Kidney capillary endothelial cell (primary cell): ENCODE results near the gene PIWIL1.
A peak's percentile ranks its signal among the peaks of the same experiment; 100 is the strongest.

Experiments
- DNase-seq: peaks from one replicate; pipeline ENCODE4 v3.0.0-alpha.2; 2018; ENCODE audit warnings: low spot score

Gene PIWIL1

DNA sequence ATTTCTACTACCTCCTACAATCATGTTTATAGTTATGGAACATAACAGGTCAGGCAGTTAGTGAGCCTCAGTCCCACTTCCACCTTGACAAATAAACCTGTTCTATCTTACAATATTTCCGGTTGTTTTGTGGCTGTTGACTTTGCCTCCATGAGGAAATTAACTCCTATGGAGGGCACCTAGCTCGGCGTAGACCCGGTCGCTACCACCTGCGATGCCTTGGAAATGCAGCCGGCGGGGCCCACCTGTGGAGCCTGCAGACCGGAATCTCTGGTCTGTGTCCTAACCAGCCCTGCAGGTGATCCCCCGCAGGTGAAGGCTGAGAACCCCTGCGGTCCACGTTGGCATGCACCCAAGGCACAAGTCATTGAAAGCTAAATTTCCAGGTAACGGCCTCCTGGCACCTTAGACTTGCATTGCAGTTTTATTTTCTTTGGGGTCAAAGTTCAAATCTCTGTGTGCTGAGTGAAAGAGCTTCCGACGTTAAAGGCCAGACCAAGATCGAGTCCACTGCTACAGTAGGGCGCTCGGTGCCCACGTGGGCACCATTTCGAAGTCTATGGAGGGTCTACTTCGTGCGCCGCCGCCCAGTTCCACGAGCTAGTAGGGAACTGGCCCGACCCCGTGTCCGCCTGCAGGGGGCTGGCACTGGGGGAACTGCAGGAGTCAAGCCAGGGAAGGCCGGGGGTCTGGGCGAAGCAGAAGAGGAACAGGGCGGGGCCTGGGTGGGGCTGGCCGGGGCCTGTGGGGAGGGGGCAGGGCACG, 782 bp upstream of the PIWIL1 start:
- no peak for DNase-seq

- no peak for DNase-seq
Observed at GRCh38 chr12:130338794-130339601, 1.3 kb downstream of the PIWIL1 start.

GRCh38 chr12:130339951-130340350, 2.3 kb downstream of the PIWIL1 start:
- DNase-seq: peak; percentile 68

- DNase-seq: peak; percentile 40
Observed at GRCh38 chr12:130342442-130342841, 4.8 kb downstream of the PIWIL1 start.

- DNase-seq: no peak
Observed at GRCh38 chr12:130342842-130343241, 5.2 kb downstream of the PIWIL1 start.

- no peak for DNase-seq
Observed at GRCh38 chr12:130344529-130344928, 6.8 kb downstream of the PIWIL1 start.

GRCh38 chr12:130345292-130345691, 7.6 kb downstream of the PIWIL1 start:
- DNase-seq: no peak

DNA sequence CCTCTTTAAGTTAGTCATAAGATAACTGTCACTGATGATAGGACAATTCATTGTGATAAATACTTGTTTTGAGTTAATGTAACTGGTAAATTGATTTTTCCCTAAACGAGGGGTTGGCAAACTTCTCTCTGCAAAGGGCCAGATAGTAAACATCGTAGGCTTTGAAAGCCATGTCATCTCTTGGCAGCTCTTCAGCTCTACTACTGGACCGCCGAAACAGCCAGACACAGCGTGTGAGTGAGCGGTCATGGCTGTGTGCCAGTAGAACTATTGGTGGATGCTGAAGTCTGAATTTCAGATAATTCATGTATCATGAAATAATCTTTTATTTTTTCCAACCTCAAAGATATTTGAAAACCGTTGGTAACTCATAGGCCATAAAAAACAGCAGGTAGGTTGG, 9.9 kb downstream of the PIWIL1 start:
- DNase-seq: no peak

DNA sequence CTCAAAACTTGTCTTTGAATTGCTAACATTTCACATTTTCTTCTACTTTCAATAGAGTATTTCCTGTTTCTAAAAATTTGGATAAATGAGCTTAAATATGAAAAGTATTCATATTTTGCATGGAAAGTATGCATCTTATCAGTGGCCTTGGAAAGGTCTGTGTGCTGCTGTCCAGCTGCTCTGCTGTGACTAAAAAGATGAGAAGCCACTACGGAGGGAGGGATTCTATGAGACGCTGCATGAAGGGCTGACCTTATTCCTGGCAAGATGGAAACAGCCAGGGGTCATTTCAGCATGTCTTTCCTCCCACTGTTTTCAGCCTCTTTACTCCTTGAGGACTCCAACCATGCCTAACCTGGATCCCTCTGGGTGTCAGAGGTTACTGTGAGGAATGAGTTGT, 13.0 kb downstream of the PIWIL1 start:
- no peak for DNase-seq

DNA sequence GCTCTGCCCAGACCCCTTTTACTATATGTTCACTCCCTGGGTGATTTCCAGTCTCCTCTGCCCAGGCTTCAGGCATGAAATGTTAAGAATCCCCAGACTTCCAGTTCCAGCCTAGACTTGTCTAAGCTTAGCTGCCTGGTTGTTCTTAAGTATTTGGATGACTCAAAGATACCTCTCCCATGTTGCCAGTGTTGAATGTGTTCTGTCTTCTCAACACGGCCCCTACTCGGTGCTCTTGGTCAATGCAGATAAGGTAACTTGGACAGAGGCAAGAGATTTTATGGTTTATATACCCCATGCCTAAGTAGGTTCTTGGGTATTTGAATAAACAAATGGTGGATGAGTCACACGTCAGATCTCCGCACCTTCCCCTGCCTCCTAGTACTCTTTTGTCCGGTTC, 13.6 kb downstream of the PIWIL1 start:
- DNase-seq: no peak

GRCh38 chr12:130353081-130353480, 15.4 kb downstream of the PIWIL1 start:
- DNase-seq: no peak

- no peak for DNase-seq
Observed at GRCh38 chr12:130354407-130354806, 16.7 kb downstream of the PIWIL1 start.

DNA sequence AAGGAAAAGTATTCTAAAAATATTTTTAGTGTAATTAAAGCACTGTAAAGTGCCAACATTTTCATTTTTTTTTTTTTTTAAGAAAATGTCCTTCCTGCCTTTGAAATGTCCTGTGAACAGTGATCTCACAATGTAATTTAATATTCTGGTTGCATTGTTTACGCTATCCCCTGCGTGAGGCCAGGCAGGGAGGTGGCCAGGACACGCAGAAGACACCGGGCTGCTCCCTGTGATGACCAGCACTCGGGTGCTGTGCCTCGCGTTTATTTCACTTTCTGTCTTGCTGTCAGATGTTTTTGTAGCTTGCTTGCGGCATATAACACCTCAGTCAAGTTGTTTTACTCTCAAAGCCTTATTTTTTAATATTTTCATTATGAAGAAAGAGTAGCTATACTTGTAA, 18.5 kb downstream of the PIWIL1 start:
- DNase-seq: no peak

DNA sequence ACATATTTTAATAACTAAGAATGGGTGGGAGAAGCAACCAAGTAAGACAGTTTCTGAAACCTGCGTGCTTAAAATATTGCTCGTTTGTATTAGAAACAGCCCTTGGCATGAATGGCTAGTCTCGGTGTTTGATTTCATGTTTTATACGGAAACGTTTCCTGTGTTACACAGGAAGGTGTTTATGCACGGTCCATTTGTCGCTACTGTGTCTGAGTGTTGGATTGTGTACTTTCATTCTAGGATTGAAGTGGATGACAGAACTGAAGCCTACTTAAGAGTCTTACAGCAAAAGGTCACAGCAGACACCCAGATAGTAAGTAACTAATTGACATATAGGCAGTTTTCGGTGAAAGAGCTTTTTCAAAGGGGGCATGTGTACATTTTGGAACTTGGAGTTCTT, 19.6 kb downstream of the PIWIL1 start:
- DNase-seq: no peak

GRCh38 chr12:130357729-130358330, 20.1 kb downstream of the PIWIL1 start:
- no peak for DNase-seq

DNA sequence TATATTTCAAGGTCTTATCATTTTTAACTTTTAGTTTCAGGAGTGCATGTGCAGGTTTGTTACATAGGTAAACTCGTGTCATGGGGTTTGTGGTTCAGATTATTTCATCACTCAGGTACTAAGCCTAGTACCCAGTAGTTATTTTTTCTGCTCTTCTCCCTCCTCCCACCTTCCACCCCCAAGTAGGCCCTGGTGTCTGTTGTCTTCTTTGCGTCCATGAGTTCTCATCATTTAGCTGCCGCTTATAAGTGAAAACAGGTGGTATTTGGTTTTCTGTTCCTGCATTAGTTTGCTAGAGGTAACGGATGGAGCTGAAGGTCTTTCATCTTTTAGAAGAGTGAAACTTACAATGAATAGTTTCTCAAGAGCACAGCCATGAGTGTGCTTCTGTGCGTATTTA, 24.4 kb downstream of the PIWIL1 start:
- DNase-seq: no peak

DNA sequence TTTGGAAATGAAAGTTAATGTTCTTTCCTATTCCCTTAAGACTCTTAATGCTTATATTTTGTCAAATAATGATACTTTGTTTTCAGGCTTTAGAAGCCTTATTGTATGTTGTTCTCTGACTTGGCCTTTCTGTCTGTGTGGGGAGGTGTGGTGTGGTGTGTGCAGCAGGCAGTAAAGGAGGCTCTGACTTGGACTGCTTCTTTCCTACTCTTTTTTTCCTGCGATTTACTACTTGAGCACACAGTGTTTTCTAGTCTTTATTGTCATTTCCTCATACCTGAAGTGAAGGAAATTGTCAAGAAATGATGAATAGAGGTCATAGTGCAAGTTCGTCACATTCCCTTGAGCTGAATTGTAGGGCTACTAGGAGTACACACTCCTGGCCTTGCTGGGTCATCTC, 26.9 kb downstream of the PIWIL1 start:
- no peak for DNase-seq

GRCh38 chr12:130366159-130366558, 28.5 kb downstream of the PIWIL1 start:
- no peak for DNase-seq

- DNase-seq: no peak
Observed at GRCh38 chr12:130367003-130367402, 29.3 kb downstream of the PIWIL1 start.

DNA sequence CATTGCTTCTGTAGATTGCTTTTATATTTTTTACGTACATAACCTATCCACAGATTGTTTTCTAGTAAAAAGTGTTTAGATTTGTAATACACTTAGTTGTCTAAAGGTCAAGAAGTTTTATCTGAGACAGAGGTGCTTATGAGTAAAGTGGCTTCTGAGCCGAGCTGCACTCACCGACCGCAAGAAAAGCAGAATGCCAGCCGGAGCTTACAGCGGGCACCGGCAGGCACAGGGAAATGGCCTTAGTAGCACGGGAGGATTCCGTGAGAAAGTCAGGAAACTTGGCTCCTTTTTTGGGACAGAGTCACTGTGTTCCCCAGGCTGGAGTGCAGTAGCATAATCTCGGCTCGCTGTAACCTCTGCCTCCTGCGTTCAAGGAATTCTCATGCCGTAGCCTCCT, 29.8 kb downstream of the PIWIL1 start:
- no peak for DNase-seq

DNA sequence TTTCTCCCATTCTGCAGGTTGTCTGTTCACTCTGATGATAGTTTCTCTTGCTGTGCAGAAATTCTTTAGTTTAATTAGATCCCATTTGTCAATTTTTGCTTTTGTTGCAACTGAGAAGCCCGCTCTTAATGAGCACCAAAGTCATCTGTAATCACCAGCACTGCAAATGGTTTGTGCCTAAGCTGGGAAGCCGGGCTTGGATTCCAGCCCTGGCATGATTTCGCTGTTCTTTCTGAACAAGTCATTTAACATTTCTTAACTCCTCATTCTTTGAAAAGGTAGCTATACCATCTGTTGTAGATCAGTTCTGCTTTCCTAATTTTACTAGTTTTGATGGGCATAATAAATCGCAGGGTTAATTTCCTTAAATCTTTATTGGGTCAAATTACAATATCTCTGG, 32.1 kb downstream of the PIWIL1 start:
- DNase-seq: no peak

- no peak for DNase-seq
Observed at GRCh38 chr12:130371296-130371695, 33.6 kb downstream of the PIWIL1 start.

- no peak for DNase-seq
Observed at GRCh38 chr12:130372936-130373335, 35.2 kb downstream of the PIWIL1 start.
